Measurements from ENCODE around the gene CPN1.
A peak's percentile ranks its signal among the peaks of the same experiment; 100 is the strongest.

Gene CPN1

DNA sequence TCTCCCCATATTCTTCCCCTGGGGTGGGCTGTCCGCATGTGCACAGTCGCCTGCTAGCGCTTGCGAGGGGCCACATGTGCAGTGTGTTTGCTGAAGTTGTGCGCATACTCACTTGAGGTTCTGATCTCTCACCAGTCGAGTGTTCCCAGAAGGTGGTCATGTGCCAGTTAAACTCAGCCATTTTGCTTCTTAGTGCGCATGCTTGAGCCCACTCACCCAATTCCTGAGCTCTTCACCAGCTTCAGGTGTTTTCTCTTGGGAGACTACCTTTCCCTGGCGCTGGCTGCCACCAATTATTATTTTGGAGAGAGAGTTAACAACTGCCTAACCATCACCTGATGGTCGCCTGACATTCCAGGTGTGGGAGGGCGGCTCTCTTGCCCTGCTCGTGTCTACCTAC lies 25.2 kb upstream of the CPN1 start:
- Histone ChIP-seq H3K14ac (ENCODE audit: low read length in 2 of 2) (no peak overlapping the region), H2BK15ac (ENCODE audit: low read depth, poor library complexity, severe bottlenecking) (no peak overlapping the region), H4K8ac (ENCODE audit: low read length) (no peak overlapping the region), H3K4me1 (ENCODE audit: control insufficient read depth, insufficient read depth, low read depth, low read length) (no peaks in the 10 kb centered on the region), H3K4me3 (ENCODE audit: insufficient read depth in 1 of 2, low read depth in 1 of 2, low read length in 2 of 2) (no peak overlapping the region), H3K36me3 (ENCODE audit: control insufficient read depth in 1 of 2, insufficient read depth in 2 of 2, low read depth in 1 of 2, low read length in 2 of 2) (no peaks in the 10 kb centered on the region), H3K9me3 (ENCODE audit: control insufficient read depth, low read length) (no peaks in the 10 kb centered on the region), H3K4ac (ENCODE audit: low read depth in 1 of 2, low read length in 2 of 2) (no peak overlapping the region), H4K91ac (ENCODE audit: low read length) (no peak overlapping the region), H3K4me2 (ENCODE audit: low read length, poor library complexity, severe bottlenecking) (no peak overlapping the region), H2AFZ (ENCODE audit: low read depth, low read length) (no peak overlapping the region), H3K18ac (ENCODE audit: low read depth in 1 of 2, low read length in 2 of 2) (no peak overlapping the region), H2BK5ac (ENCODE audit: low read depth, low read length, poor library complexity, severe bottlenecking) (no peak overlapping the region), H3K9ac (ENCODE audit: low read length) (no peak overlapping the region), H3K23ac (ENCODE audit: low read length in 2 of 2) (no peak overlapping the region), H3K27ac (ENCODE audit: low read length, poor library complexity, severe bottlenecking) (no peak overlapping the region), H2AK5ac (ENCODE audit: low read length, severe bottlenecking) (no peak overlapping the region), H2BK12ac (ENCODE audit: low read length in 2 of 2) (no peak overlapping the region), H3K79me1 (replicated peaks; ENCODE audit: low read length, poor library complexity, severe bottlenecking) (no peaks in the 10 kb centered on the region), H2BK120ac (ENCODE audit: low read depth, low read length) (no peak overlapping the region), H3K27me3 (ENCODE audit: control insufficient read depth in 1 of 2, insufficient read depth in 1 of 2, low read length in 2 of 2) (peaks cover 4 to 8% of the 10 kb centered on the region in 2 experiments)
- no peak for DNase-seq
- 94% methylated on average over 7 of the region's 11 CpGs for WGBS

- H3K9ac ChIP-seq (ENCODE audit: low read length) = no peak overlapping the region
These were observed 22.6 kb upstream of the CPN1 start for GRCh38 chr10:100104300-100104699.

DNA sequence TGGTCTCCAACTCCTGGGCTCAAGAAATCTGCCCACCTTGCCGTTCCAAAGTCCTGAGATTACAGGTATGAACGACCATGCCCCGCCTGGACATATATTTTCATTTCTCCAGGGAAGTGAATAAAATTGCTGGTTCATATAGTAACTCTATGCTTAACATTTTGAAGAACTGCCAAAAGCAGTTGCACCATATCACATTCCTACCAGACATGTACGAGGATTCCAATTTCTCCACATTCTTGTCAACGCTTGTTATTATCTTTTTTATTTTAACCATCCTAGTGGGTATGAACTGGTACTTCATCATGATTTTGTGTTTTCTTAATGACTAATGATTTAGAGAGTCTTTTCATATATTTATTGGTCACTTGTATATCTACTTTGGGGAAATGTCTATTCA lies 21.9 kb upstream of the CPN1 start:
- Histone ChIP-seq H3K18ac (ENCODE audit: low read depth in 1 of 2, low read length in 2 of 2) (no peak overlapping the region), H3K79me1 (replicated peaks; ENCODE audit: low read length, poor library complexity, severe bottlenecking) (no peaks in the 10 kb centered on the region), H4K8ac (ENCODE audit: low read length) (no peak overlapping the region), H3K4me1 (ENCODE audit: control insufficient read depth, insufficient read depth, low read depth, low read length) (peaks cover 2% of the 10 kb centered on the region), H3K36me3 (ENCODE audit: control insufficient read depth in 1 of 2, insufficient read depth in 2 of 2, low read depth in 1 of 2, low read length in 2 of 2) (no peaks in the 10 kb centered on the region), H3K4me3 (ENCODE audit: insufficient read depth in 1 of 2, low read depth in 1 of 2, low read length in 2 of 2) (no peak overlapping the region), H3K27ac (ENCODE audit: low read length, poor library complexity, severe bottlenecking) (no peak overlapping the region), H3K14ac (ENCODE audit: low read length in 2 of 2) (no peak overlapping the region), H2BK5ac (ENCODE audit: low read depth, low read length, poor library complexity, severe bottlenecking) (no peak overlapping the region), H3K9me3 (ENCODE audit: control insufficient read depth, low read length) (peaks cover 2% of the 10 kb centered on the region), H2AFZ (ENCODE audit: low read depth, low read length) (no peak overlapping the region), H3K27me3 (ENCODE audit: control insufficient read depth in 1 of 2, insufficient read depth in 1 of 2, low read length in 2 of 2) (peaks cover 4 to 8% of the 10 kb centered on the region in 2 experiments), H3K9ac (ENCODE audit: low read length) (no peak overlapping the region), H4K91ac (ENCODE audit: low read length) (no peak overlapping the region), H3K23ac (ENCODE audit: low read length in 2 of 2) (no peak overlapping the region), H2AK5ac (ENCODE audit: low read length, severe bottlenecking) (no peak overlapping the region), H2BK120ac (ENCODE audit: low read depth, low read length) (no peak overlapping the region), H2BK12ac (ENCODE audit: low read length in 2 of 2) (no peak overlapping the region), H2BK15ac (ENCODE audit: low read depth, poor library complexity, severe bottlenecking) (no peak overlapping the region), H3K4me2 (ENCODE audit: low read length, poor library complexity, severe bottlenecking) (no peak overlapping the region), H3K4ac (ENCODE audit: low read depth in 1 of 2, low read length in 2 of 2) (no peak overlapping the region)
- WGBS = 83% methylated on average over 1 of the region's 5 CpGs
- DNase-seq = no peak

More at GRCh38 chr10:100104300-100104699, 22.6 kb upstream of the CPN1 start:
- Histone ChIP-seq H3K14ac (ENCODE audit: low read length in 2 of 2) (no peak overlapping the region), H3K27me3 (ENCODE audit: control insufficient read depth in 1 of 2, insufficient read depth in 1 of 2, low read length in 2 of 2) (peaks cover 4 to 8% of the 10 kb centered on the region in 2 experiments), H2BK120ac (ENCODE audit: low read depth, low read length) (no peak overlapping the region), H3K23ac (ENCODE audit: low read length in 2 of 2) (no peak overlapping the region), H3K79me1 (replicated peaks; ENCODE audit: low read length, poor library complexity, severe bottlenecking) (no peaks in the 10 kb centered on the region), H2AK5ac (ENCODE audit: low read length, severe bottlenecking) (no peak overlapping the region), H3K27ac (ENCODE audit: low read length, poor library complexity, severe bottlenecking) (no peak overlapping the region), H3K4me3 (ENCODE audit: insufficient read depth in 1 of 2, low read depth in 1 of 2, low read length in 2 of 2) (no peak overlapping the region), H3K18ac (ENCODE audit: low read depth in 1 of 2, low read length in 2 of 2) (no peak overlapping the region), H3K4me2 (ENCODE audit: low read length, poor library complexity, severe bottlenecking) (no peak overlapping the region), H4K91ac (ENCODE audit: low read length) (no peak overlapping the region), H2BK15ac (ENCODE audit: low read depth, poor library complexity, severe bottlenecking) (no peak overlapping the region), H2BK5ac (ENCODE audit: low read depth, low read length, poor library complexity, severe bottlenecking) (no peak overlapping the region), H3K36me3 (ENCODE audit: control insufficient read depth in 1 of 2, insufficient read depth in 2 of 2, low read depth in 1 of 2, low read length in 2 of 2) (no peaks in the 10 kb centered on the region), H2AFZ (ENCODE audit: low read depth, low read length) (no peak overlapping the region), H3K4ac (ENCODE audit: low read depth in 1 of 2, low read length in 2 of 2) (no peak overlapping the region), H2BK12ac (ENCODE audit: low read length in 2 of 2) (no peak overlapping the region), H3K4me1 (ENCODE audit: control insufficient read depth, insufficient read depth, low read depth, low read length) (peaks cover 2% of the 10 kb centered on the region), H4K8ac (ENCODE audit: low read length) (no peak overlapping the region), H3K9me3 (ENCODE audit: control insufficient read depth, low read length) (no peaks in the 10 kb centered on the region)
- WGBS = 91% methylated on average over 5 of the region's 5 CpGs
- no peak for DNase-seq

GRCh38 chr10:100101192-100102076 lies 19.8 kb upstream of the CPN1 start:
- no peaks in the 10 kb centered on the region for H3K79me1 ChIP-seq (replicated peaks; ENCODE audit: low read length, poor library complexity, severe bottlenecking)
- H2AK5ac ChIP-seq (ENCODE audit: low read length, severe bottlenecking) = no peak overlapping the region
- H2BK15ac ChIP-seq (ENCODE audit: low read depth, poor library complexity, severe bottlenecking) = no peak overlapping the region
- H3K36me3 ChIP-seq (ENCODE audit: control insufficient read depth in 1 of 2, insufficient read depth in 2 of 2, low read depth in 1 of 2, low read length in 2 of 2) = no peaks in the 10 kb centered on the region
- H3K18ac ChIP-seq (ENCODE audit: low read depth in 1 of 2, low read length in 2 of 2) = no peak overlapping the region
- H4K91ac ChIP-seq (ENCODE audit: low read length) = no peak overlapping the region
- peaks cover 14% of the 10 kb centered on the region for H3K9me3 ChIP-seq (ENCODE audit: control insufficient read depth, low read length)
- no peak overlapping the region for H3K23ac ChIP-seq (ENCODE audit: low read length in 2 of 2)
- H3K4me1 ChIP-seq (ENCODE audit: control insufficient read depth, insufficient read depth, low read depth, low read length) = peaks cover 2% of the 10 kb centered on the region
- no peaks in the 10 kb centered on the region for H3K27me3 ChIP-seq (ENCODE audit: control insufficient read depth in 1 of 2, insufficient read depth in 1 of 2, low read length in 2 of 2)
- H4K8ac ChIP-seq (ENCODE audit: low read length) = no peak overlapping the region
- no peak overlapping the region for H3K4me3 ChIP-seq (ENCODE audit: insufficient read depth in 1 of 2, low read depth in 1 of 2, low read length in 2 of 2)
- H2BK12ac ChIP-seq (ENCODE audit: low read length in 2 of 2) = no peak overlapping the region
- no peak overlapping the region for H3K9ac ChIP-seq (ENCODE audit: low read length)
- 53% methylated on average over 5 of the region's 6 CpGs for WGBS
- no peak overlapping the region for H3K4me2 ChIP-seq (ENCODE audit: low read length, poor library complexity, severe bottlenecking)
- H2BK5ac ChIP-seq (ENCODE audit: low read depth, low read length, poor library complexity, severe bottlenecking) = no peak overlapping the region
- H3K27ac ChIP-seq (ENCODE audit: low read length, poor library complexity, severe bottlenecking) = no peak overlapping the region
- no peak overlapping the region for H3K14ac ChIP-seq (ENCODE audit: low read length in 2 of 2)
- no peak overlapping the region for H3K4ac ChIP-seq (ENCODE audit: low read depth in 1 of 2, low read length in 2 of 2)
- peak; percentile 14 for DNase-seq
- no peak overlapping the region for H2AFZ ChIP-seq (ENCODE audit: low read depth, low read length)
- H2BK120ac ChIP-seq (ENCODE audit: low read depth, low read length) = no peak overlapping the region
